Activated CD8-positive, alpha-beta T cell treated with anti-CD3 and anti-CD28 coated beads for 36 hours (primary cell): ENCODE data around the gene IL6ST. TPM values are rescaled to one million over a fixed set of nuclear protein-coding genes. Genes with fewer than 3 reads are reported as not detected.

ENCODE experiments used
- ATAC-seq: fragments of 200-7000 bp; cut with Tn5 transposase; one replicate; pipeline ENCODE4 v1.10.0; 2021; ENCODE audit warnings: mild to moderate bottlenecking, moderate library complexity
- CTCF ChIA-PET: fragments of 350-600 bp; sonication (Branson Sonifier 250); formaldehyde crosslinking; loops from one replicate; lab custom pipeline; 2021; ENCODE audit warnings: antibody characterized with exemption; lab: Charles Lee
- POLR2A ChIA-PET: fragments of 350-600 bp; sonication (Branson Sonifier 250); formaldehyde crosslinking; loops from one replicate; lab custom pipeline; 2021; ENCODE audit warnings: antibody characterized with exemption; lab: Charles Lee
- DNase-seq: peaks from one replicate; pipeline ENCODE4 v3.0.0-alpha.2; 2020
- H3K27ac Mint-ChIP-seq: one replicate; pipeline ENCODE4 v1.8.0; 2021; ENCODE audit warnings: mild to moderate bottlenecking, mixed read lengths
- H3K27me3 Mint-ChIP-seq: one replicate; pipeline ENCODE4 v1.8.0; 2021; ENCODE audit warnings: mixed read lengths
- H3K36me3 Mint-ChIP-seq: one replicate; pipeline ENCODE4 v1.8.0; 2021; ENCODE audit warnings: low read depth, mixed read lengths
- H3K4me1 Mint-ChIP-seq: one replicate; pipeline ENCODE4 v1.8.0; 2021; ENCODE audit warnings: low read depth, mixed read lengths
- H3K4me3 Mint-ChIP-seq: one replicate; pipeline ENCODE4 v1.8.0; 2021; ENCODE audit warnings: mild to moderate bottlenecking, moderate library complexity, mixed read lengths
- H3K9me3 Mint-ChIP-seq: one replicate; pipeline ENCODE4 v1.8.0; 2021; ENCODE audit warnings: mixed read lengths
- intact Hi-C: fragments of 100-400 bp; cut with micrococcal nuclease; formaldehyde crosslinking; loops from one replicate; pipeline ENCODE4 v1.10.0; 2022
- total RNA-seq, 2 experiments: library from RNA; stranded (reverse); gene quantifications; one replicate each; pipeline ENCODE4 v1.2.3, GENCODE V29; 2021
- TF ChIP-seq, protein P1 (sequence below): fragments of 200-600 bp; IDR thresholded peaks from one replicate; pipeline ENCODE4 v1.8.0; 2022; ENCODE audit warnings: antibody characterized with exemption, mild to moderate bottlenecking

The IL6ST gene
- total RNA-seq, 2 experiments from 2014 or later: 31.4 to 35.3 TPM

DNA sequence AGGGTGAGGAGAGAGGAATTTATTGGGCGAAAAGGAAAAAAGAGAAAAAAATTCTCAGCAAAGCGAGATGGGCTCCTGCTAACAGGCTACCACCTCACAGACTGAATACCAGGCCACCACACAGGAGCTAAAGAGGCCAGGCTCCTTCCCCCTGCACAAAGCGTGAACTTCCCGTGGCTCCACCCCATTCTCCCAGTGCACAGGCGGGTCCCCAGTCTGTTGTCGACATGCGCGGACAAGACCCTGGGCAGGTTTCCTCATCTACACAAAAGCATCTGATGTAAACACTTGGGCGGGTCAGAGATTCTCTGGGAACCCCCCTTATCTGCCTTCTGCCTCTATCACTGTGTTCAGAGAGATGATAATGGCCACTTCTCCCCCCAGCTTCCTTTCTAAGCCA is 109.4 kb downstream of the IL6ST start:
- POLR2A ChIA-PET: no interaction called here
- CTCF ChIA-PET: interaction anchor here (0.9 kb wide), 1 partner anchor 51 kb away, joined by 3 read pairs; no protein-coding TSS in a partner anchor
- no peaks in the 10 kb centered on the region for H3K27me3 Mint-ChIP-seq
- no peaks in the 10 kb centered on the region for H3K9me3 Mint-ChIP-seq
- ATAC-seq: no peak
- H3K4me1 Mint-ChIP-seq: peaks cover 6% of the 10 kb centered on the region
- intact Hi-C loops: no loop called here
- no peak overlapping the region for H3K4me3 Mint-ChIP-seq
- no peak for DNase-seq
- no peaks in the 10 kb centered on the region for H3K36me3 Mint-ChIP-seq
- TF ChIP-seq, protein P1, sequence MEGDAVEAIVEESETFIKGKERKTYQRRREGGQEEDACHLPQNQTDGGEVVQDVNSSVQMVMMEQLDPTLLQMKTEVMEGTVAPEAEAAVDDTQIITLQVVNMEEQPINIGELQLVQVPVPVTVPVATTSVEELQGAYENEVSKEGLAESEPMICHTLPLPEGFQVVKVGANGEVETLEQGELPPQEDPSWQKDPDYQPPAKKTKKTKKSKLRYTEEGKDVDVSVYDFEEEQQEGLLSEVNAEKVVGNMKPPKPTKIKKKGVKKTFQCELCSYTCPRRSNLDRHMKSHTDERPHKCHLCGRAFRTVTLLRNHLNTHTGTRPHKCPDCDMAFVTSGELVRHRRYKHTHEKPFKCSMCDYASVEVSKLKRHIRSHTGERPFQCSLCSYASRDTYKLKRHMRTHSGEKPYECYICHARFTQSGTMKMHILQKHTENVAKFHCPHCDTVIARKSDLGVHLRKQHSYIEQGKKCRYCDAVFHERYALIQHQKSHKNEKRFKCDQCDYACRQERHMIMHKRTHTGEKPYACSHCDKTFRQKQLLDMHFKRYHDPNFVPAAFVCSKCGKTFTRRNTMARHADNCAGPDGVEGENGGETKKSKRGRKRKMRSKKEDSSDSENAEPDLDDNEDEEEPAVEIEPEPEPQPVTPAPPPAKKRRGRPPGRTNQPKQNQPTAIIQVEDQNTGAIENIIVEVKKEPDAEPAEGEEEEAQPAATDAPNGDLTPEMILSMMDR: no peak
- H3K27ac Mint-ChIP-seq: no peak overlapping the region

Other genes with a start within 250 kb of the IL6ST start
- gene IL31RA, start 143.6 kb downstream of the IL6ST start, total RNA-seq: not detected
- not detected for gene ANKRD55, start 238.4 kb upstream of the IL6ST start, total RNA-seq